HG02623 (cell line): ENCODE results near the gene TNPO3.

Experiments
- ATAC-seq: cut with Tn5 transposase; IDR thresholded peaks from one replicate; pipeline ENCODE4 v1.9.1; 2021; ENCODE audit warnings: moderate library complexity; ENCODE audit not compliant: unreplicated experiment

Gene TNPO3

DNA sequence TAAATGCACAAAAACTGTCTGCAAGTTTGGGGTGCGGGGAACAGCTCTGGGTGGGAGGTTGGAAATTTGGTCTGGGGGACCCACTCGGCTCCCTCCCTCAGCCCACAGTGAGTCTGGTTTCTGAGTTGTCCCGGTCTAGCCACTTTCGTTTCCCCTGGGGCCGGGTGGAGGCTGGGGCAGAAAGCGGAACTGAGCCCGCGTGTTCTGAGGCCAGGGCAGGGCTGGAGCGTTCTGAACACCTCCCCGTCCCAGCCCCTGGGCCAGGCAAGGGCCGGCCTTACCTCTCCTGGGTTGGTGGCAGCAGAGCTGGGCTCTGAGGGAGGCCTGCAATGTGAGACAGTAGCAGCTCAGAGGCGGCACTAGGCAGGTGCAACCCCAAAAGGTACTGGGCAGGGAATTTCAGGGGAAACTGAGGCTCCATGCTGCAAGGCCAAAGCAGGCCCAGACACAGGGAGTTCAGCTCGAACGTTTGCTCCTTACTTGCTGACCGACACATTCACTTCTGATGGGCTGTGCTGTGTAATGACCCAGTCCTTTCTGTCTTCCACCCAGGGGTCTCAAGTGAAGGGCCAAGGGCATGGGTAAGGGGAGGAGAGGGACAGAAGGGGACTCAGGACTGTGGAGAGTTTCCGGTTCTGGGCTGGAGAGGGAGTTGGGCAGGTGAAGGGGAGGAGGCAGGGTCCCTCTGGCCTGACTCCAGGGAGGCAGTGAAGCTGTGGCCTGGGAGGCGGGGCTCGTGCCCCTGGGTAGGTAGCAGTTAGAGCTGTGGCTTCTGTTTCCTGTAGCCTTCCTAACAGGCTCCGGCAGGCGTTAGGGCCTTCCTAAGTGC, 114.2 kb downstream of the TNPO3 start:
- peak; percentile 45 for ATAC-seq

DNA sequence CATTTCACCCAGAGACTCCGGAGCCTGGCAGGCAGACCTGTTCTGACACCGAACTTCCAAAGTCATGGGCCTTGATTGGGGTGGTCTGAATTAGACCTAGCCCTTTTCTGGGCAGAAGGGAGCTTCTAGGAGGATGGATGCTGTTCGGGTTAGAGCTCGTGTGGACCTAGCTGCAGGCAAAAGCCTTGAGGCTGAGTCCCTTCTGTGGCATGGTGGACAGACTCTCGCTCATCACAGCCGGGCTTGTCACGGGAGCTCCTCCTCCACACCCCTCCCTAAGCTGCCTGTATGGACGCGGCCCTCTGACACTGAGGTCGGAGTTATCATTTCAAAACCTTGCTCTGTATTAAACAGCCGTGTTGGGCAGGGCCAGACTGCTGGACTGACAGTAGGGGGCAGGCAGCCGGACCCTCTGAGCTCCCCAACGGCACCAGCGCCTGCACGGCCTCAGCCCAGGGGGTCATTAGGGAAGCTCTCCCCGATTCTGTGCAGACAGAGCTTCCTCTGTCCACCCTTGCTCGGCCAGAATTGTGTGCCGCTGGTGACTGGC, 115.0 kb downstream of the TNPO3 start:
- no peak for ATAC-seq

DNA sequence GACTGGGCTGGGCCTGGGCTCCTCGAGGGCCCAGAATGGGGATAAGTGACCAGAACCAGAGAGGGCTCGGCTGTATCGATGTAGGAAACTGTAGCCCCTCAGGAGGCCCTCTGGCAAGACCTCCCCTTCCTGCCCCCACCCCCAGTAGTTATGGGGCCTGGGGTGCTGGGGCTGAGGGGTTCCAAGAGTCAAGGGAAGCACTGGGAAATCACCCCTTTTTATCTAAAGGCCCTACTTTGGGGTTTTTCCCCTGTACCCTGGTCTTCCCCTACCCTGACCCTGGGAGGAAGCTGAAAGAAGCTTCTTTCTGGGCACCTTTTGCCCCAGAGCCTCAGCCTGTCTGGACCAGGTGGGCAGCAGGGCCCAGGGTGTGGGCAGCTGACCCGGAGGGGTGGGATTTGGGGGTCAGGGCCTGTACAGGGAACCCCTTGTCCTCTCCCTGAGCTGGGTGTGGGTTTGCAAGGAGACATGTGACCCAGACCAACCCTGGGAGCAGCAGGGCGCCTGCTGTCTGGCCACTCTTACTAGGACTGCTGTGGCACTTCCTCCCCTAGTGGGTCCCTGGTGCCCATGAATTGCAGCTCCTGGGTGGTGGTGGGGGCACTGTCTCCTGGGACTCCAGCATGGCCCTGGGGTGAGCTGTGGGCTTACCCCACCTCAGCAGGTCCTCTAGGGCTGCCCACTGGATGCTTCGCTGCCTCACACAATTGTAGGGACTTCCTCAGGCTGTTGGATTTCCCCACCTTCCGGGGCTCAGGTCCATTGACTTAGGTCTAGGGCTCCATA, 115.6 kb downstream of the TNPO3 start:
- ATAC-seq: no peak

DNA sequence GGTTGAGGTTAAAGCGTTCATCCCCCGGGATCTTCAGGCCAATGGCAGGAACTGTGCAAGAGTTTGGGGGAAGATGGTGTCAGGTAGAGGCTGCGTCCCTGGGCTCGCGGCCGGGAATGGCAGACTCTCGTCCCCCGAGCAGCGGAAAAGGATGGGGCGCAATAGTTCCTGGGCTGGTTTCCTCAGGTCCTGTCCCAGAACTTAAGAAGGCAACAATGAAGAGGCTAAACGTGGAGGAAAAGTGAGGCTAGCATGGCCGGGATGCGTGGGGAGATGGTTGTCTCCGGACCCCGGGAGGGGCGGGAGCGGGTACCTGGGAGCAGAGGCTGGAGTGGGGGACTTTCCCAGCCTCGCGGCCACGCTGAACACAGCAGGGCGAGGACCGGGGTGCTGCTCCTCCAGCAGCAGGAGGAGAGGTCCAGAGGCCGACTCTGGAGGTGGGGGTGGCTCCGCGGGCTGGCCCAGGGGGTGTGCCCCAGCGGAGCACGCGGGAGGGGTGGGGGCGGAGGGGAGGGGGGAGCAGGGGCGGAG, 116.3 kb downstream of the TNPO3 start:
- ATAC-seq: no peak

DNA sequence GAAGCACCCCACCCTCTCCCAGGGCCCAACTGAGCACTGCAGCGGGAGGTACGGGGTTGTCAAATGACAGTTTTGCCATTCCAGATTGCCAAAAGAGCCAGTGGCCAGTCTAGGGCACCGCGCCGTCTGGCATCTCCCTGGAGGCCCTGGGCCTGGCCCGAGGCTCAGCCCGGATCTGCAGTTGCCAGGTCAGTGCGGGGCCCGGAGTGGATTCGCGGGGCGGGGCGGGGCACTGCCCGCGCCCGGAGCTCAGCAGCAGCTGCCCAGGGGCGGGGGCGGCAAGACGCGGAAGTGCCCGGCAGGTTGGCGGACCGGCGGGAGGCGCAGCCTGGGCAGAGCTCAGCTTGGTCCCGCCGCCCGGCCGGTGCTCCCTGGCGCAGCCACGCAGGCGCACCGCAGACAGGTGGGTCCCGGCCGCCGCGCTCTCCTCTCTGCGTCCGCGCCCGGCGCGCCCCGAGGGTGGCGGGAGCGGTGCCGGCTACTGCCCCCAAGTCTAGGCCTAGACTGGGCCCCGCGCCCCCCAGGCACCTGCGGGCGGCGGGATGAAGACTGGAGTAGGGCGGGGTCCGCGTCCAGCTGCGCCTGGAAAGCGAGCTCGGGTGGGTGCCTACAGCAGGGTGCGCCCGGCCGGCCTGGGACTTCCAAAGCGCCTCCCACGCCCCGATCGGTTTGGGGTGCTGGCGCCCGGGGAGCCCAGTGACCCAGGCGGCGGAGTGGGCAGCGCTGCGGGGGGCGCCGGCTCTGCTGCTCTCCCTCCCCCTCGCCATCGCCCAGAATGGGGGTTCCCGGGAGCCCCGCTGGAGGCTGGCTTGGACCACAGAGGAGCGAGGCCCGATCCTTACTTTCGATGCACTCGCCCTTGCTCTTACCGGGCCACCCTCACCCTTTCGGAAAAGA, 117.0 kb downstream of the TNPO3 start, which contains the start of gene IRF5:
Gene IRF5 (plus strand): TSS at position 281 of the 897 bp plus-strand sequence. CDS start 4,155 bp downstream, outside the sequence.
- no peak for ATAC-seq

DNA sequence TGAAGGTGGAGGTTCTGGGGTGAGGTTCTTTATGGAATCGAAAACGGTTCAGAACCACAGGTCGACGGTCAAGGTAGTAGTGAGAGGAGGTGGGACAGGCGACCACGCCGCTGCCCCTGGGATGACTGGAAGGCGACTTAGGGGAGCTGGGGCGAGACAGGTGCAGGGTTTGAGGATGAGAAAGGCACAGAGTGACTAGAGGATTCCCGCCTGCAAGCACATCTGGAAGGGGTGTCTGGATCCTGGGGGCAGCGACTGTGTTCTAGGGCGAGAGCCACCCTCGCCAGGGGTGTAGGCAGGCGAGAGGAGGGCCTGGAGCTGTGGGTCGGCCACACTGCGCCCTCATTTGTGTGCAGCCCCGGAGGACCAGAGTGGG, 117.7 kb downstream of the TNPO3 start:
- no peak for ATAC-seq

DNA sequence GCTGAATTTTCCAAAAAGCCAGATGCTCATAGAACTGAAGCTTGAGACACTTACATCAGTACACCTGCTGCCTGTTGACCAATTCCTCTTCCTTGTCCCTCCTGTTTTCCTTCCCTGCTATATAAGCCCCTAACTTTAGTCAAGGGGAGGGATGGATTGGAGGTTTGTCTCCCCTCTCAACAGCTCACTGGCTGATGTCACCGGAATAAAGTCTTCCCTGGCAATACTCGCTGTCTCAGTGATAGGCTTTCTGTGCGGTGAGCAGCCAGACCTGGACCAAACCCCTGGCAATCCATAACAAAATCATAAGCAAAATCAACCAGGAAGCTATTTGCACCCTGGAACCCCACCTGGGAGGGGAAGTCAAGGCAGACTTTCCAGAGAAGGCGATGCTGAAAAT, 118.1 kb downstream of the TNPO3 start:
- ATAC-seq: no peak

DNA sequence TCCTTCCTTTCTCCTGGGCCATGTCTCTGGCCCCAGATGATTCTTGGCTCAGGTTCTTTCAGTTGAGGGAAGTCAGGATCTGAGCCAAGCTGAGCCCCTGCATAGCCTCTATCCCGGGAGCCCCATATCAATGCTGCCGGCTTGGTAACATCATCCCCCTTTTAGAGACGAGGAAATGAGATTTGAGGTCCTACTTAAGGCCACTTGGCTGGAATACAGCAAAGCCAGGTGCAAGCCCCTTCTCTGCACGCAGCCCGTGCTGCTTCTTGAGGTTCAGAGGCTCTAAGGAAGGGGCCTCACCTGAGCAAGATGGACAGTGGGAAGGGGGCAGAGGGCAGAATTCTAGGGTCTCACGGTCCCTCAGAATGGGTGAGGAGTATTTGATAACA, 119.6 kb downstream of the TNPO3 start:
- no peak for ATAC-seq

DNA sequence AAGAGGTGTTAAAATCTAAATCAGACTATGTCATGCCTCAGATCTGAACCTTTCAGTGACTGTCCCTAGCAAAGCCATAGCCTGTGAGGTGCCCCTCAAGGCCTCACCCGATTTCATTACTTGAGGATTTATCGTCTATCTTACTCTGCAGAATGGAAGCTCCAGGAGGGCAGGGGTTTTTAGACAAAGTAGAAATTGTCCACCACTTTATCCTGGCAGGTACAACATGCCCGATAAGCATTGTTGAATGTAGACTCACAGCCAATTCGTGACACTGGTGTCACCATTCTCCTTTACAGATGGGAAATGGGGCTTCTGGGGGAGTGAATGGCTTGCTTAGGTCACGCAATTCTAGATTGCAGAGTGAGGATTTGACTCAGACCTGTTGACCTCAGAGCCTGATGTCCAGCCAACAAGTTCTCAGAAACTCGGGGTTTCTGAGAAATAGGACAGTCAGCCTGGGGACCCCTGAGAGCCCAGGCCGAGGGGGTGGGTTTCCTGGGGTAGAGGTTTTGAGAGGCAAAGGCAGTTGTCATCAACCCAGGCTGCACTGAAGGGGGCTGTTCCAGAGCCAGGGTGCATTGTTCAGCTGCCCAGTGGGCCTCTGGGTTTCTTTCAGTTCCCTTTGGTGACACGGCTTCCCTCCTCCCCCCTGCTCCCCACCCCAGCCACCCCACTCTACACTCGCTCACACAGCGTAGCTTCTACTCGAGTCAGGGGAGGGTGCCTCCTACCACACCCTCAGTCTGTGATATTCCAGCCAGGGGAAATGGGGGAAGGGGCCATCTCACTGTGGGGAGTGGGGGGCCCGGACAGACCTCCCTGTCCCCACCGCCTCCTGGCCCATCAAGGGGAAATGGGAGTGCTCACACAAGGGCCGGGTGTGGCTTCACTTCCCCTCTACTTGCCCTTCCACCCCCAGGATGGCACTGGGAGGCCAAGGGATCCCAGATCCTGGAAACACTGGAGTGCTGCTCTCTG, 120.3 kb downstream of the TNPO3 start:
- ATAC-seq: peak; percentile 29

DNA sequence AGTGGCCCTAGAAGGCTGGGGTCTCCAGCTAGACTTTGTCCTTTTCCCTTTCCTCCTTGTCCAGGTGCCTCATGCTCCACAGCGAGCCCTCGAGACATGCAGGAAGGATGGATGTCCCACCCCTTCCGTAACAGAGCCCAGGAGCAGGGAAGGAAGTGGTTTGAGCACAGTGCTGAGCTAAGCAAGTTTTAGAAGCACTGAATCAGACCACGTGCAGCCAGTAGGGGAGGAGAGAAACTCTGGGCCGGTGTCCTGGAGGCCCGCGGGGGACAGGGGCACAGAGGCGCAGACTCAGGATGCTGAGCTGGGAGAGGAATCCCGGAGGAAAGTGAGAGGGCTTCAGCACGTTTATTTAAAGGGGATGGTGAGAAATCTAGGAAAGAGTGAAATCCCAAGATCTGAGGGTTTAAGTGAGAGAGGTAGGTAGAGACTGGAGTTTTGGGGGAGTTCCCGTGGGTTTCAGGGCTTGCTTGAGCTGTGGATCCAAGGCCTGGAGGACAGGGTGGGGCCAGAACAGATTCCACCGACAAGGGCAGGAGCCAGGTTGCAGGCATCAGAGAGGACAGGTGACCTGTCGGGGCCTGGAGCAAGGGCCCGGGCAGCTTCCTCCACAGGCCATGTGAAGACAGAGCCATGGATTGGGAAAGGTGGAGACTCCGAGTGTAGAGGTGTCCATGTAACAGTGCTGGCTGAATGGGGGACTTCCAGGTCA, 121.6 kb downstream of the TNPO3 start:
- no peak for ATAC-seq

DNA sequence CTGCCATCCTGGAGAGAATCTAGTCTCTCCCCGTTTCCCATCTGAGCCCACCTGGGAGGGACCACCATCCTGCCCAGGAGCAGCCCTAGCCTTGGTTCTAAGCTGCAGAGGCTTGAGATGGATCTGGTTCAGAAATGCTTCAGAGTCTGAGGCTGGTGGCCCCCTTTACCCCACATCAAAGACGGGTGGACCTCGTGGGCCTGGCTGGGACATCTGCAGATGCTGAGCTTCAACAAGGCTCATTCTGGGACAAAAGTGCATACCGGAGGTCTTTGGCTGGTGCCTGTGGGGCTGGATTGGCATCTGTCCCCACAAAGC, 122.1 kb downstream of the TNPO3 start:
- ATAC-seq: no peak

DNA sequence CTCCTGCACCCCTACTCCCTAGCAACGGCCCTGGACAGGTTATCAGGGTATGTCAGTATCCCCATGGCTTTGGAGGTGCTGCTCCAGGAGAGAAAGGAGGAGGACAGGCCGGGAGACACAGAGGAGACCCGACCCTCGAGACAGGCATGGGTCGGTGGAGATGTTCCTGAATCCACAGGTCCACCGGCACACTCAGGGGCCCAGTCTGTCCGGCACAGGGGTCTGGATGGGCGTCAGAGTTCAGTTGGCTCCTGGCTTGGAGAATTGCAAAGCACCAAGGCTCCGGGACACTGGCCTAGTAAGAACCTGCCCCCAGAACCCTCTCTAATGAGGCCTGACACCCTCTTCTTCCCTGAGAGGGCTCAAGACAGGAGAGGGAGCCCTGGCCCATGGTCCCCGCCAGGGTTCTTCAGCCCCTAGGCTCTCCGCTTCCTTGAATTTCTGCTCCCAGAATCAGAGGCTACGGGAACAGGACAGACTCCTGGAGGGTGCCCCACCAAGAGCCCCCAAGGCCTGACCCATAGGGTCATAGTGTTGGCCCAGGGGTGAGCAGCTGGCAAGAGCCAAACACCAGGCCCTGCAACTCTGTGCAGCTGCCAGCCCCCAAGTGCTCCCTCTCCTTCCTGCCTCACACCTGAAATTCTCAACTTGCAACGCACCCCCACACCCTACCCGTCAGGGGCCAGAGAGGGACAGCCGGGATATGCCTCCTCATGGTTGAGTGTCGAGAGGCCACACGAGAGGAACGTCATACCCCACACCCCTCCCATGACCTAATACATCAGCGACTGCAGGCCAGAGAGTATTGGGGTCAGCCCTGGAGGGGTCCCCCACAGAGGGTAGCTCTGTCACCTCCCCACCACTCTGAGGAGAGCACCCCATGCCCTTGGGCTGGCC, 122.7 kb downstream of the TNPO3 start:
- no peak for ATAC-seq

DNA sequence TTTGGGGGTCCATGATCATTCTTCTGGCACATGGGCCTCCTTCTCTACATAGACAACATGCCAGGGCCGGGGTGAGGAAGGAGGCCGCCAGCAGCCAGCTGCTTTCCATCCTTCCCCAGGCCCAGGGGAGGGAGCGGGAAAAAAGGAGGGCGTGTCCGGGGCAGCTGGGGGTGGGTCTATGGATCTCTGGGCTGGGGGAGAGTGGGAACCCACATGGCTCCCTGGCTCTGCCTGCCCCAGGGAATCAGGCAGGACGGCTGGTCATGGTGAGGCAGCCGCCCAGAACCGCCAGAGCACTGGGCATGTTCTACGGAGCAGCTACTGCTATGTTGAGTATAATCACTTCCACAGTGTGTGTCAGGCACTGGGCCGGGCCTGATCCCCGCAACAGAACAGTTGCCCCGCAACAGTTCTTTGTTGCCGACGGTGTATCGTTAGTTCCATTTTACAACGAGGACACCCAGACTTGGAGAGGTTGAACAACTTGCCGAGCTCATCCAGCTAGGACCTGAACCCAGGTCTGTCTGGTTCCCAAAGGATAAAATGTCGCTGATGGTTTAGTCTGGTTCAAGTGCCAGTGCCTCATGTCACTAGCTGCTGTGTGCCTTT, 123.6 kb downstream of the TNPO3 start:
- ATAC-seq: no peak

DNA sequence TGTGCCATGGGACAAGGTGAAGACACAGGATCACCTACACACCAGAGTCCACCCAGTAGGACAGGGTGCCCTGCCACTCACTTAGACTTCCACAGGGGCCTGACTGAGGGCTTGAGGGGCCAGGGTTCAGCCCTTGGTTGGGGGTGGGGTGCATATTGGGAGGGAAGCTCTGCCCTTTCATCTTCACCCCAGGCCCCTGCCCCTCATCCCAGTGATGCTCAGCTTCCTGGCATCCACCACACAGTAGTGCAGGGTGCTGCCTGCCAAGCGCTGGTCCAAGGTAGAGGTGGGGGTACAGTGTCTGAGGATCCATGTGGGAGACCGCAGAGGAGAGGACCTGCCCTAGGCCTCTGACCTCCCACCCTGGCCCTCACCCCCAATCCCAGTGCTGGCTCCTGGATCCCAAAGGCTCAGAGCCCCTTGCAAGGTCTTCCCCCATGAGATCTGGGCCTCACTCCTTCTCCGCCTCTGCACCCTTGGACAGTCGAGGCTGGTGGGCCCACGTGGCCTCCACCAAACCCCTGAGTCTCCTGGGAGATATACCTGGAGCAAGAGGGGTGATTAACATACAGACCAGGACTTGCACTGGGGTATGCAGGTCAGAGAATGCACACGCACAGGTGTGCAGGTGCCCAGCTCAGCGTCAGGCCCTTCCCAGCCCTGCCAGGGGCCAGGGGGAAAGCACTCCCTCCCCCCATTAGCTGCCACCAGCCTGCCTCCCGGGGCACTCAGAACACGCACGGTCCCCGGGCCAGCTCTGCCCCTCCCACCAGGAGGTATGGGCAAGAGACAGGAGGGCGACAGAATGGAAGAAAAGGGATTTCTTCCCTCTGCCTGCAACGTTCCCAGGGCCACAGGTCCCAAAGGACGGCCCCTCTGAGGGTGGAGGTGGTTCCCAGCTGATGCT, 125.8 kb downstream of the TNPO3 start:
- ATAC-seq: no peak

DNA sequence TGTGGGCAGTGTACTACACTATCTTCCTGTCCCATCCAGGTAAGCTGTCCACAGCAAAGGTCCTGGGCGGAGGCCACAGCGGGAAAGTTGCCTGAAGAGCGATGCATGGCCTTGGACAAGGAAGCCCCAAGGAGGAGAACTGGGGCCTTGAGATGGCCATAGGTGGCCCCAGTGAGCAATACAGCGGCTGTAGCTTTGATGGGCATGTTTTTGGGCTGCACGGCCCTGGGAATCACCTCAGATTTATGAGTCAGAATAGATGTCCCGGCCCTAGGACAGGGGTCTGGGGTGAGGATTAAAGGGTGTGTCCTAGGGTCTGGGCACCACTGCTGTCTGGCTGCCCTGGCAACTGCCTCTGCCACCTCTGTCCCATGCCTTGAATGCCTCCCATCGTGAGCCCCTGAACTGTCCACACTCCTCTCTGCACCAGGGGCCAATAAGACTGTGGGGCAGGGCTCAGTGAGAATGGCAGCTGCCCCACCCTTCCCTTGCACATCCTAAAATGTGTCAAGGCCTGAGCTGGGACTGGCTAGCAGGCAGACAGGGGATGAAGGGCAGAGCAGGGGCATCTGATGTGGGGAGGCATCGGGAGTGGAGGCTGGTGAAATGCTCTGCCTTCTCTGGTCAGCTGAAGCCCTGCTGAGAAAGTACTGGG, 126.6 kb downstream of the TNPO3 start:
- no peak for ATAC-seq
